KMS-11 (cell line): ENCODE results near the gene ZYG11B.

Experiments
- H2AFZ ChIP-seq: fragments of 200-600 bp; sonication (generic); 2 replicates; pipeline ENCODE4 v1.6.1; 2016; ENCODE audit warnings: antibody characterized with exemption, mixed run types, low read depth
- H3K27ac ChIP-seq: fragments of 200-600 bp; sonication (generic); 2 replicates; pipeline ENCODE4 v1.6.1; 2016; ENCODE audit warnings: mild to moderate bottlenecking, mixed run types
- H3K27me3 ChIP-seq: fragments of 200-600 bp; sonication (generic); 2 replicates; pipeline ENCODE4 v1.6.1; 2017; ENCODE audit warnings: mild to moderate bottlenecking, low read depth, mixed run types, moderate library complexity; ENCODE audit not compliant: insufficient read depth
- H3K36me3 ChIP-seq: fragments of 200-600 bp; sonication (generic); 2 replicates; pipeline ENCODE4 v1.6.1; 2017; ENCODE audit warnings: mild to moderate bottlenecking, mixed run types; ENCODE audit not compliant: insufficient read depth
- H3K4me1 ChIP-seq: fragments of 200-600 bp; sonication (generic); 2 replicates; pipeline ENCODE4 v1.6.1; 2016; ENCODE audit warnings: mild to moderate bottlenecking, low read depth, mixed run types; ENCODE audit not compliant: poor library complexity, severe bottlenecking
- H3K4me2 ChIP-seq: fragments of 200-600 bp; sonication (generic); 2 replicates; pipeline ENCODE4 v1.7.0; 2016; ENCODE audit warnings: mild to moderate bottlenecking, mixed run types
- H3K4me3 ChIP-seq: fragments of 200-600 bp; sonication (generic); IDR thresholded peaks from 2 replicates; pipeline ENCODE4 v1.6.1; 2017; ENCODE audit warnings: low read depth, low read length, mixed read lengths; ENCODE audit not compliant: insufficient read depth
- H3K79me2 ChIP-seq: fragments of 200-600 bp; sonication (generic); 2 replicates; pipeline ENCODE4 v1.6.1; 2016; ENCODE audit warnings: low read depth, mixed run types; ENCODE audit not compliant: insufficient read depth
- H3K9ac ChIP-seq: fragments of 200-600 bp; sonication (generic); 2 replicates; pipeline ENCODE4 v1.6.1; 2016; ENCODE audit warnings: mild to moderate bottlenecking, mixed run types
- H4K20me1 ChIP-seq: fragments of 200-600 bp; sonication (generic); 2 replicates; pipeline ENCODE4 v1.6.1; 2016; ENCODE audit warnings: mild to moderate bottlenecking, mixed run types; ENCODE audit not compliant: insufficient read depth
- CTCF ChIP-seq: fragments of 200-600 bp; sonication (generic); conservative IDR thresholded peaks from 2 replicates; pipeline ENCODE4 v1.6.1; 2017; ENCODE audit warnings: low read depth, mild to moderate bottlenecking, antibody characterized with exemption, low read length, moderate library complexity, mixed read lengths

Gene ZYG11B

GRCh38 chr1:52706136-52706670 lies 20.1 kb upstream of the ZYG11B start:
- Histone ChIP-seq H3K36me3 (no peaks in the 10 kb centered on the region), H3K27ac (no peak overlapping the region), H3K79me2 (no peaks in the 10 kb centered on the region), H3K9ac (no peak overlapping the region), H3K27me3 (no peaks in the 10 kb centered on the region), H3K4me1 (peaks cover 21% of the 10 kb centered on the region), H2AFZ (no peak overlapping the region), H3K4me3 (no peak overlapping the region), H4K20me1 (no peaks in the 10 kb centered on the region), H3K4me2 (no peak overlapping the region)
- no peak for TF ChIP-seq CTCF

GRCh38 chr1:52706941-52707926 lies 19.0 kb upstream of the ZYG11B start:
- no peak overlapping the region for H2AFZ ChIP-seq
- no peak for TF ChIP-seq CTCF
- H3K36me3 ChIP-seq, result no peaks in the 10 kb centered on the region
- no peak overlapping the region for H3K4me3 ChIP-seq
- H4K20me1 ChIP-seq, result no peaks in the 10 kb centered on the region
- no peaks in the 10 kb centered on the region for H3K79me2 ChIP-seq
- H3K4me1 ChIP-seq, result peaks cover 15% of the 10 kb centered on the region
- H3K4me2 ChIP-seq, result no peak overlapping the region
- no peaks in the 10 kb centered on the region for H3K27me3 ChIP-seq
- no peak overlapping the region for H3K27ac ChIP-seq
- H3K9ac ChIP-seq, result no peak overlapping the region

- H4K20me1 ChIP-seq, result no peaks in the 10 kb centered on the region
- no peak overlapping the region for H2AFZ ChIP-seq
- TF ChIP-seq CTCF, result no peak
- no peaks in the 10 kb centered on the region for H3K79me2 ChIP-seq
- H3K36me3 ChIP-seq, result no peaks in the 10 kb centered on the region
- H3K9ac ChIP-seq, result no peak overlapping the region
- H3K4me2 ChIP-seq, result no peak overlapping the region
- H3K4me3 ChIP-seq, result no peak overlapping the region
- peaks cover 9% of the 10 kb centered on the region for H3K4me1 ChIP-seq
- H3K27ac ChIP-seq, result no peak overlapping the region
- no peaks in the 10 kb centered on the region for H3K27me3 ChIP-seq
Measured at GRCh38 chr1:52707927-52708655, 18.2 kb upstream of the ZYG11B start.

- Histone ChIP-seq H3K4me1 (peaks cover 2% of the 10 kb centered on the region), H3K27ac (no peak overlapping the region), H3K79me2 (no peaks in the 10 kb centered on the region), H3K9ac (no peak overlapping the region), H3K4me3 (no peak overlapping the region), H3K27me3 (no peaks in the 10 kb centered on the region), H2AFZ (no peak overlapping the region), H3K4me2 (no peak overlapping the region), H3K36me3 (no peaks in the 10 kb centered on the region), H4K20me1 (no peaks in the 10 kb centered on the region)
- no peak for TF ChIP-seq CTCF
Measured at GRCh38 chr1:52709016-52709415, 17.2 kb upstream of the ZYG11B start.
